Measurements from ENCODE around the gene CD59. TPM values are rescaled to one million over a fixed set of nuclear protein-coding genes. Genes with fewer than 3 reads are reported as not detected.

The CD59 gene
- total and polyA plus RNA-seq, 2 of the 4 experiments (the other 2 are of a cell fraction), result 765 to 1,140 TPM

- H4K20me1 ChIP-seq (ENCODE audit: insufficient read depth, low read length), result peaks cover 45% of the 10 kb centered on the region
- DNase-seq (no peak), ATAC-seq (ENCODE audit: low read depth) (no peak)
- CTCF ChIA-PET, result no interaction called here
- no peak overlapping the region for H3K9ac ChIP-seq (ENCODE audit: low read depth, low read length)
- no peak overlapping the region for H2BK20ac ChIP-seq (ENCODE audit: low read depth, low read length)
- in situ Hi-C loops (cut with MboI; ENCODE audit: low sequenced_read_pairs) (no loop called here), intact Hi-C loops (cut with micrococcal nuclease) (no loop called here), dilution Hi-C loops (cut with HindIII; ENCODE audit: low sequenced_read_pairs, unreplicated experiment) (no loop called here)
- H3K4me3 ChIP-seq (ENCODE audit: insufficient read depth, low read depth, low read length), result no peak overlapping the region
- H4K8ac ChIP-seq (ENCODE audit: low read depth in 2 of 2, low read length in 2 of 2), result no peak overlapping the region
- no peak overlapping the region for H2BK15ac ChIP-seq (ENCODE audit: low read depth, low read length)
- H3K23ac ChIP-seq (ENCODE audit: low read depth, low read length), result no peak overlapping the region
- BruUV-seq (replicated peaks), result no TSS peak
- peaks cover 12% of the 10 kb centered on the region for H3K9me1 ChIP-seq (ENCODE audit: insufficient read depth, low read length)
- no peak overlapping the region for H4K91ac ChIP-seq (ENCODE audit: insufficient read depth, low read depth, low read length)
- no peak overlapping the region for H2AK5ac ChIP-seq (ENCODE audit: low read depth, low read length)
- no peak overlapping the region for H2AFZ ChIP-seq (replicated peaks; ENCODE audit: low read length, poor library complexity)
- no peak overlapping the region for H3K18ac ChIP-seq (ENCODE audit: low read depth, low read length)
- H2AK9ac ChIP-seq (replicated peaks; ENCODE audit: low read depth, low read length, poor library complexity), result no peak overlapping the region
- H3K36me3 ChIP-seq (ENCODE audit: control insufficient read depth, insufficient read depth, low read length), result peaks cover 50% of the 10 kb centered on the region
- no peak for TF ChIP-seq SMC3 (IDR thresholded peaks at IDR 0.05; ENCODE audit: low read depth, low read length)
- TF ChIP-seq MAZ (IDR thresholded peaks at IDR 0.05; ENCODE audit: borderline replicate concordance, low read depth, low read length), result no peak
- TF ChIP-seq MXI1 (IDR thresholded peaks at IDR 0.05; ENCODE audit: borderline replicate concordance, low read depth, low read length), result no peak
- TF ChIP-seq RCOR1 (IDR thresholded peaks at IDR 0.05; ENCODE audit: insufficient replicate concordance, low read length), result no peak
- POLR2A ChIA-PET (ENCODE audit: unreplicated experiment), result no interaction called here
- no peak overlapping the region for H3K27ac ChIP-seq (ENCODE audit: insufficient read depth, low read length)
- no peaks in the 10 kb centered on the region for H3K9me3 ChIP-seq (ENCODE audit: control insufficient read depth, insufficient read depth, low read length)
- H2BK5ac ChIP-seq (ENCODE audit: low read depth, low read length, poor library complexity, severe bottlenecking), result no peak overlapping the region
- H4K5ac ChIP-seq (ENCODE audit: low read depth, low read length), result no peak overlapping the region
- no peak overlapping the region for H3K14ac ChIP-seq (replicated peaks; ENCODE audit: low read depth, low read length)
- H3K56ac ChIP-seq (ENCODE audit: extremely low read depth, insufficient read depth, low read length), result no peak overlapping the region
- H3K4ac ChIP-seq (ENCODE audit: low read depth, low read length), result no peak overlapping the region
- no peak overlapping the region for H3K4me2 ChIP-seq (ENCODE audit: low read depth, low read length)
- WGBS, 2 experiments (ENCODE audit: extremely low coverage in 2 of 2, insufficient read length in 1 of 2), result 88% methylated on average over 1 of the region's 4 CpGs; no CpG with 5 or more reads in 1 of the 2 experiments
- no peak overlapping the region for H2BK120ac ChIP-seq (ENCODE audit: low read depth, low read length)
- H3K4me1 ChIP-seq (ENCODE audit: control insufficient read depth, insufficient read depth, low read length), result peaks cover 7% of the 10 kb centered on the region
- peaks cover 46 to 76% of the 10 kb centered on the region in 2 experiments for H3K79me1 ChIP-seq (ENCODE audit: low read depth in 1 of 2, low read length in 2 of 2)
- no peaks in the 10 kb centered on the region for H3K27me3 ChIP-seq (ENCODE audit: control insufficient read depth, insufficient read depth, low read length)
Observed at GRCh38 chr11:33713856-33714398, 22.3 kb downstream of the CD59 start.
